Measurements from ENCODE around the gene BTBD1.

GRCh38 chr15:82992436-82992998 is 74.5 kb downstream of the BTBD1 start:
- TF ChIP-seq POLR2A (IDR thresholded peaks at IDR 0.05; ENCODE audit: low read depth, low read length) (no peak), CTCF (IDR thresholded peaks at IDR 0.05; ENCODE audit: extremely low read depth in 1 of 2, insufficient read depth in 1 of 2, low read depth in 1 of 2, low read length in 2 of 2) (no peak)
